Hypothalamus (tissue), 51 donors: ENCODE data around the gene ROR2.

Source experiments
- DNase-seq, 51 donors: peaks; one replicate each; lab custom pipeline; 2025; lab: John Stamatoyannopoulos, UW

ROR2 gene

DNA sequence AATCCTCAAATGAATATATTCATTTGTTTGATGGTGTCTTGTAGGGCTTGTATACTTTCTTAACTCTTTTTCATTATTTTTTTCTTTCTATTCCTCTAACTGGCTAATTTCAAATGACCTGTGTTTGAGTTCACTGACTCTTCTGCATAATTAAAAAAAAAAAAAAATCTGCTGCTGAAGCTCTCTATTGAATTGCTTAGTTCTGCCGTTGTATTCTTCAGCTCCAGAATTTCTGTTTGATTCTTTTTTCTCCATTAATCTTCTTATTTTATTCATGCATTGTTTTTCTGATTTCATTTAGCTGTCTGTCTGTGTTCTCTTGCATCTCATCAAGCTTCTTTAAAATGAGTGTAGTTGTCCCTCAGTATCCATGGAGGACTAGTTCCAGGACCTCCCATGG lies 244.6 kb downstream of the ROR2 start:
- no peak for DNase-seq

DNA sequence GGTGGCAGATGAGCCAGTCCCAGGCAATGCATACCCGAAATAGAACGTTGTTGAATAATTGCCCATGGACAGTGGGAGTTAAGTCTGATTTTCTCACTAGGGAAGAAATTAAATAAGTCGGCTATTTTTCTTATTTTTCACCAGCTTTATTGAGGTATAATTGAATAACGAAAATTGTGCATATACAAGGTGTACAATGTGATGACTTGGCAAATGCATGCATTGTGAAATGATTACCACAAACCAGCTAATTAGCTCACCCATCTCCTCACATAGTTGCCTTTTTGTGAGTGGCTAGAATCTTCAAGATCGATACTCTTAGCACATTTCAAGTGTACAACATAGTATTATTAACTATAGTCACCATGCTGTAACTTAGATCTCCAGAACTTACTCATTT lies 249.6 kb downstream of the ROR2 start:
- no peak for DNase-seq

- no peak for DNase-seq
Measured at GRCh38 chr9:91698266-91698665, 251.8 kb downstream of the ROR2 start.

DNA sequence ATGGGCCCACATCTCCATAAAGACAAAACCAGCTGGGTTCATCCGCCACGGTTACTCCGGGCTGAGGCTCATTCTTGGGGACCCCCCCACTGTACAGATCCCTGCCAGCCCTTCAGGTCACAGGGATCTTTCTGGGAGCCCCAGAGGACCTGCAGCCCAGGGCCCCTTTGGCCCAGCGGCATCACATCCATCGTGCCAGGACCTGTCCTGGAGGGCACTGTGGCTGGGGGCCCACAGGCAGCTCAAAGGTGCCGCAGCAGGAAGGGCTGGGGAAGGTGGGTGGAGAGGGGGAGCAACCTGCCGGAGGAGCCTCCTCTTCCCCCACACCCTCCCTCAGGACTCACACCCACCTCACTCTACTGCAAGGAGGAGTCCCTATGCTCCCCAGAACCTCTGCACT lies 252.8 kb downstream of the ROR2 start:
- no peak for DNase-seq

- DNase-seq: no peak
Measured at GRCh38 chr9:91694081-91694870, 255.8 kb downstream of the ROR2 start.

DNA sequence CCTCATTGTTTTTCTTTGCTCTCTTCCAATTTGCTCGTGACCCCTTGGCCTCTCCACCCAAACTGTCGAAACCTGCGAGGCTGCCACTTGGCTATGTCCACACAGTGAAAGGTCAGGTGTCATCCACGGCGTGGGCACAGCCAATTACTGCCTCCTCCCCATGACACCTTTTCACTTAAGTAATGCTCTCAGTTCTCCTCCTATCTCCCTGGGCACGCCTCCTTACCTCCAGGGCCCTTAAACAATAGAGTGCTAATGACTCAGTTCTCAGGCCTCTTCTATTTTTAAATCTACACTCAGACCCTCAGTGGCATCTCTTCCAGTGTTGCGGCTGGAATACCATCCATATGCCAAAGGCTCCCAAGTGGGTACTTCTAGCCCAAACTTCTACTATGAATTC lies 256.8 kb downstream of the ROR2 start:
- DNase-seq: no peak

DNA sequence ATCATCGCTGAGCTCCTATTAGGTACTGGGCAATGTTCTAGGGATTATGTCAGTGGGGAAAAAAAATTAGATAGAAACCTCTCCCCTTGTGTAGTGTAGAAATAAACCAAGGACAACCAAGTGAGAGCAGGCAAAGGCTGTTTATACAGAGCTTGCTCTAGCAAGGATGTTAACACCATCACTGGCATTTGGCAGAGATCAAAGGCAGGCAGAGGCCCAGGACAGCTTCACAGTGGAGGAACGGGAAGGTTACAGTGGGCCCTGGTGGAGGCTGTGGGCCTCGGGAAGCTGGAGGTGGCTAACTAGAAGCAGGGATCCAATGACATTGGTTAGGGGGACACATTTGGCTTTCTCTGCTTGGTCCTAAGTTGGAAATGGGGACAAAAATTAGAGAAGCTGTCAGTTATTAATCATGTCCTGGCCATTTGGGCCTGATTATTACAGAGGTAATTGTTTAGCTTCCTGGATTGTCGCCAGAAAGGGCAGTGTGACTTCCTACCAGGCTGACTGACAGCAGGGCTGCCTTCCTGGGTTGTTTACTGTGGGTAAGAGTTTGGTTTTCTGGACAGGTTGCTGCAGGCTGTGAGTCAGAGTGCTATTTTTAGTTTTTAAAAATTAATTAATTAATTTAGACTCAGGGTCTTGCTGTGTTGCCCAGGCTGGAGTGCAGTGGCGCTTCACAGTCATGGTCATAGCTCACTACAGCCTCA lies 259.3 kb downstream of the ROR2 start:
- no peak for DNase-seq

DNA sequence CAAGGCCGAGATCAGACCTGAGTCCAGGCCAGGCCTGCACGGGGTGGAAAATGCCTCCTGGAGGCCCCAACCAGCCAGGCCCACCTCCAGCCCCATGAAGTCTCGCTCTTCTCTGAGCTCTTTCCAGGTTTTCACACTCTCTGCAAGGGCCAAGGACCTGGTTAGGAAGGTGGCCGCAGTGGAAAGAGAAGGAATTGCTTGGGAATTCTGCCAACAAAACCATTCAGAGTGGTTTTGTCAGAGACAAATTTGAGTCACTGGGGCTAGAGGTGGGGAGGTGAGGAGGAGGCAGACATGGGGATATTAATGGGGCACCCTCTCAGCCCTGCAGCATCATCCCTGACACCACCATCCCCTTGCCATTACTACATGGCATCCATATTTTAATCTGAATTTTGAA lies 261.0 kb downstream of the ROR2 start:
- DNase-seq: no peak

GRCh38 chr9:91683269-91683668 lies 266.8 kb downstream of the ROR2 start:
- DNase-seq: no peak

- DNase-seq: no peak
Measured at GRCh38 chr9:91682806-91683205, 267.2 kb downstream of the ROR2 start.

GRCh38 chr9:91681461-91682305 lies 268.3 kb downstream of the ROR2 start:
- DNase-seq: peak in 49 of 51 donors; percentile 4 to 86 (median 55)

- DNase-seq: no peak
Measured at GRCh38 chr9:91680998-91681397, 269.0 kb downstream of the ROR2 start.

GRCh38 chr9:91680106-91680505 lies 269.9 kb downstream of the ROR2 start:
- DNase-seq: no peak

DNA sequence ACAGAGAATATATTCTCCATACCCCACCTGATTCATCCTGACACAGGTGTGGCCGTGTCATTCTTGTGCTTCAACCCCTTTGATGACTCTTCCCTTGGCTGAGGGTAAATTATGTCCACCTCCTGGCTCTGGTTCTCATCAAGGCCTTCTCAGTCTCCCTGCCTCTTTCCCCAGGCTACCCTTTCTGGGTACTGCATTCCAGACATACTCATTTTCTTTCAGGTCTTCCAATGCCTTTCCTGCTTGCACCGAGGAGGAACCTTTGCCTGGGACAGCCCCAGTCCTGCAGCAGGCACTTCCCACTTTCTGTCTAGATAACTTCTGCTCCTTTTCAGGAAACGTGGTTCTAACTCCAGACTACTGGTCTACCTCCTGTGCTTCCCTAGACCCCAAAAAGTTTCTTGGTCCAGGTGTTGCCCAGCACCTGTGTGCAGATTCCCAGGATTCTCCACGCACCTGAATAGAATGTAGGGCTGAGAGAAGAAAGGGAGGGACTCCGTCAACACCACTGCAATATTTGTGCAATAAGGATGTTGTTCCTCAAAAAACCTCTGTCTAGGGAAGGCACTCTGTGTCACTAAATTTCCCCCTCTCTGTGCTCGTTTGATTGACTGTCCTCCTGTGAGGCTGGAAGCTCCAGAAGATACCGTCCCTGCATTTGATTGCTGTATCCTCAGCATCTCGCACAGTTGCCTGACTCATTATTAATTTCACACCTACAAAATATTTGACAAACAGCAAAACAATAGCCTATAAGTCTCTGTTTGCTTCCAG lies 271.0 kb downstream of the ROR2 start:
- no peak for DNase-seq

DNA sequence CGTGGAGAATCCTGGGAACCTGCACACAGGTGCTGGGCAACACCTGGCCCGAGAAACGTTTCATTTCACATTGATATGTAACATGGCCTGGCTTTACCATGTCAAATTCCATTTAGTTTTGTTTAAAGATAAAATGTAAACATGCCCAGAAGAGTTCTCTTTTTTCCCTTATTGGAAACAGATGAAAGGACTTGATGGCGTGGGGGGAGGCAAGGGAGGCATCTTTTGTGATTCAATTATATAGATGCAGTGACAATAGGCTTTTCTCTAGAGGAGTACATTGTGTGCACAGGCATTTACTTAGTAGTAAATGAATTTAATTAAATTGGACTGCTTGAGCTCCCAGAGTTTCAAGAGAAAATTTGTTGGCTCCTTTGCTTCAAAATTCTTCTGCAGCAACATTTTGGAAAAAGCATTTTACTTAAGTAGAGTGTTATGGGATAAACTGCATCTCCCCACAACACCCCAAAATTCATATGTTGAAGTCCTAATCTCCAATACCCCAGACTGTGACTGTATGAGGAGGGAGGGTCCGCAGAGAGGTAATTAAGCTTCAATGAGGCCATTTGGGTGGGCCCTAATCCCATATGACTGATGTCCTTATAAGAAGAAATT lies 272.1 kb downstream of the ROR2 start:
- DNase-seq: no peak

GRCh38 chr9:91677331-91677730 lies 272.7 kb downstream of the ROR2 start:
- no peak for DNase-seq

- no peak for DNase-seq
Measured at GRCh38 chr9:91676046-91676445, 274.0 kb downstream of the ROR2 start.

DNA sequence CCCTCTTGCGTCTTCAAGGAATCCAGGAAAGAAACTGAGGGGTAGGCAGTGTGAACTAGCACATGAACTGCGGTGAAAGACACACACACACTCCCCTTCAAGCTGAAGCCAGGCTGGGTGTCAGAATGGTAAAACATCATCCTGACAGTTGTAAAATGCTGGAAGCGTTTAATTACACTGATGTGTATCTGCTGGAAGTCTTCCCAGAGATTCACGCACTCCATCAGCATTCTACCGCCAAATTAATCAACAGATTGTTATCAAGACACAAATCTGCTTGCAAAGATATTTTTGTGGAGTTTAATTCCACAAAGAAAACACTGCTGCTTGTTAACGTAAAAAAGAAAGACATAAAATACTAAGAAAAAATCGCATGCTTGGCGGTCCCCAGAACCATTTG lies 285.4 kb downstream of the ROR2 start:
- DNase-seq: no peak

DNA sequence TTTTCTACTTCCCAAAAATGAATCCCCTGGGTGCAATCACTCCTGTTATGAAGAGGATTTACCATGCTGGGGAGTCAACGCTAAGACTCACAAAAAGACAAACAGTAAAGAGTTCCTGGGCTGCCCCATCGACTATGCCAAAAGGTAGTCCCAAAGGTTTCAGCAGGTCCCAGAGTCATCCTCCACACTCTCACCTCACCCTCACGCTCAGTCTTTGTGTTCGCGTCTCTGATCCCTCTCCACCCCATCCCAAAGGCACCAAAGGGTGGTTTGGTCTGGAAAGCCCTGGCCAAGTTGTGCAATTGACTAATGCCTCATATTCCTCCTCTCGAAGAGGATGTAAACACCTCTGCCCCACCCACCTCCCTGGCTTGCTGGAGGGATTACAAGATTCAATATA lies 286.2 kb downstream of the ROR2 start:
- no peak for DNase-seq

DNA sequence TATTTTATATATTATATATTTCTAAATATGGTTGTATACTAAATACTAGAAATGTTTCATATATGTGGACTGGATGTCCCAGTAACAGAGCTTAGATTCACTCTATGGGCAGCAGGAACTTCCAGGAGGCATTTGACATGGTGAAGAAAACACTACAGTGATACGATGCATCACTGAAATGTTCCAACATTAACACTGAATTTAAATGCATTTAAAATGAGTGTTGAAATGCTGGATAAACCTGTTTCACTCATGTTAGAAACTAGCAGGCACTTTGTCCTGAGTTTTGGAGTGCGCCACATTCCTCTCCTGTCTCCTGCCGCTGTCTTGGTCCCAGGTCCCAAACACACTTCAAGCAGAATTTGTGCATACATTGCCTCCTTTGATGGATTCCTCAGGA lies 288.6 kb downstream of the ROR2 start:
- DNase-seq: no peak
